Panc1 (cell line): ENCODE measurements around the gene NADSYN1. TPM values are rescaled to one million over a fixed set of nuclear protein-coding genes. Genes with fewer than 3 reads are reported as not detected.

ENCODE experiments used
- ATAC-seq: fragments of 200-7000 bp; cut with Tn5 transposase; 2 replicates; pipeline ENCODE4 v1.9.1; 2020; ENCODE audit warnings: mild to moderate bottlenecking, moderate library complexity
- BruUV-seq: library from RNA; stranded (reverse); fragments of 400-500 nt; replicated peaks from 2 replicates; lab custom pipeline; 2021; lab: Mats Ljungman, UMichigan
- CTCF ChIA-PET: fragments of 300-600 bp; sonication (Branson Sonifier 250); formaldehyde crosslinking; loops from one replicate; lab custom pipeline; 2022; ENCODE audit warnings: antibody characterized with exemption; lab: Charles Lee
- POLR2A ChIA-PET: fragments of 300-600 bp; sonication (Branson Sonifier 250); formaldehyde crosslinking; loops from one replicate; lab custom pipeline; 2022; ENCODE audit warnings: antibody characterized with exemption; lab: Charles Lee
- DNase-seq: peaks from one replicate; pipeline ENCODE4 v3.0.0-alpha.2; 2010; ENCODE audit warnings: low read depth, low spot score
- H3K27ac ChIP-seq: 2 replicates; pipeline ENCODE4 v1.5.1; 2011; ENCODE audit warnings: mild to moderate bottlenecking, low read length, inconsistent platforms
- H3K27me3 ChIP-seq: fragments of 200-500 bp; sonication (Bioruptor generic); 2 replicates; pipeline ENCODE4 v1.6.0; 2014; ENCODE audit warnings: low read length, inconsistent platforms; ENCODE audit not compliant: control insufficient read depth, insufficient read depth
- H3K36me3 ChIP-seq: fragments of 200-500 bp; sonication (Bioruptor generic); 2 replicates; pipeline ENCODE4 v1.5.1; 2014; ENCODE audit warnings: inconsistent platforms, mild to moderate bottlenecking, low read length, moderate library complexity; ENCODE audit not compliant: control insufficient read depth, insufficient read depth
- H3K4me1 ChIP-seq: 2 replicates; pipeline ENCODE4 v1.5.1; 2011; ENCODE audit warnings: inconsistent platforms, mild to moderate bottlenecking, low read length, moderate library complexity; ENCODE audit not compliant: control insufficient read depth, insufficient read depth
- H3K4me3 ChIP-seq, 2 experiments: 2 replicates each; pipeline ENCODE4 v1.5.1; 2011 to 2012; ENCODE audit warnings: low read depth in 2 of 2, low read length in 2 of 2, mild to moderate bottlenecking in 2 of 2, inconsistent platforms in 1 of 2, moderate library complexity in 1 of 2
- H3K9me3 ChIP-seq: fragments of 200-500 bp; sonication (Bioruptor generic); 2 replicates; pipeline ENCODE4 v1.5.1; 2014; ENCODE audit warnings: low read depth, mild to moderate bottlenecking, inconsistent platforms, low read length, moderate library complexity; ENCODE audit not compliant: control insufficient read depth, insufficient read depth
- POLR2AphosphoS5 ChIP-seq: IDR thresholded peaks from 2 replicates; pipeline ENCODE4 v1.6.1; 2012; ENCODE audit warnings: mild to moderate bottlenecking, low read depth, low read length, moderate library complexity
- SIN3A ChIP-seq: IDR thresholded peaks from 2 replicates; pipeline ENCODE4 v1.6.1; 2012; ENCODE audit warnings: low read depth, mild to moderate bottlenecking, low read length, moderate library complexity, borderline replicate concordance; ENCODE audit not compliant: insufficient read depth
- TCF7L2 ChIP-seq: IDR thresholded peaks from 2 replicates; pipeline ENCODE4 v1.6.1; 2011; ENCODE audit warnings: mild to moderate bottlenecking, low read depth, low read length, inconsistent platforms
- in situ Hi-C: cut with HindIII; loops from 2 replicates; pipeline ENCODE4 v1.10.0; 2016; ENCODE audit warnings: low sequenced_read_pairs, low pct_unique_long_range_greater_than_20kb
- intact Hi-C: fragments of 100-400 bp; cut with micrococcal nuclease; formaldehyde crosslinking; loops from one replicate; pipeline ENCODE4 v1.10.0; 2022; ENCODE audit not compliant: unreplicated experiment
- total RNA-seq: library from RNA; stranded (reverse); gene quantifications from one replicate; pipeline ENCODE4 v1.2.1, GENCODE V29; 2021; ENCODE audit not compliant: unreplicated experiment
- TF ChIP-seq, protein P1 (sequence below), 2 experiments: IDR thresholded peaks; 2 replicates each; pipeline ENCODE4 v1.6.1; 2011 to 2012; ENCODE audit warnings: low read depth in 2 of 2, control low read depth in 1 of 2, low read length in 1 of 2, mild to moderate bottlenecking in 1 of 2, moderate library complexity in 1 of 2; ENCODE audit not compliant: insufficient read depth in 1 of 2
- TF ChIP-seq, protein P2 (sequence below): fragments of 450-650 bp; IDR thresholded peaks from 2 replicates; pipeline ENCODE4 v1.5.1; 2017; ENCODE audit warnings: mild to moderate bottlenecking

NADSYN1 gene
- total RNA-seq, 1 experiment from 2014 or later: 76.1 TPM

DNA sequence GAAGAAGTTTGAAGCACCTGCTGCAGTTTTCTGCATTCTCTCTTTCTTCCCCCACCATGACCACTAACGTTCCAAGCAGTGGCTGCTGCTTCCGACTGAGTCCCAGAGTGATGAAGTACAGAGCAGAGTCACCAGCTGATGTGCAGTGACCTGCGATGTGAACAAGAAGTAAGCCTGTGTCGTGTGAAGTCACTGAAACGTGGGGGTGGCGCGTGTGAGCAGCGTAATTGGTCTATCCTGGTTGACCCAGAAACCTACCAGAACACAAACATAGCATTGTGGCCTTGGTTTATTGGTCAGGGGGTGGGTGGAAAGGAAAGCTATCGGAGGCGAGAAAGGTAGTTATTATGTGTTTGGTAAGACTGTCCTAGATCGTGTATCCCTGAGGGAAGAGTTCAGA lies 77.6 kb downstream of the NADSYN1 start:
- intact Hi-C loops (no loop called here), in situ Hi-C loops (no loop called here)
- ChIA-PET POLR2A (no interaction called here), CTCF (no interaction called here)
- no peaks in the 10 kb centered on the region for H3K27me3 ChIP-seq
- DNase-seq (no peak), ATAC-seq (no peak)
- no peak overlapping the region for H3K4me3 ChIP-seq
- H3K36me3 ChIP-seq: no peaks in the 10 kb centered on the region
- no TSS peak for BruUV-seq
- H3K9me3 ChIP-seq: no peaks in the 10 kb centered on the region
- no peak overlapping the region for H3K27ac ChIP-seq
- TF ChIP-seq TCF7L2 (no peak), SIN3A (no peak), POLR2AphosphoS5 (no peak)
- TF ChIP-seq, protein P1, sequence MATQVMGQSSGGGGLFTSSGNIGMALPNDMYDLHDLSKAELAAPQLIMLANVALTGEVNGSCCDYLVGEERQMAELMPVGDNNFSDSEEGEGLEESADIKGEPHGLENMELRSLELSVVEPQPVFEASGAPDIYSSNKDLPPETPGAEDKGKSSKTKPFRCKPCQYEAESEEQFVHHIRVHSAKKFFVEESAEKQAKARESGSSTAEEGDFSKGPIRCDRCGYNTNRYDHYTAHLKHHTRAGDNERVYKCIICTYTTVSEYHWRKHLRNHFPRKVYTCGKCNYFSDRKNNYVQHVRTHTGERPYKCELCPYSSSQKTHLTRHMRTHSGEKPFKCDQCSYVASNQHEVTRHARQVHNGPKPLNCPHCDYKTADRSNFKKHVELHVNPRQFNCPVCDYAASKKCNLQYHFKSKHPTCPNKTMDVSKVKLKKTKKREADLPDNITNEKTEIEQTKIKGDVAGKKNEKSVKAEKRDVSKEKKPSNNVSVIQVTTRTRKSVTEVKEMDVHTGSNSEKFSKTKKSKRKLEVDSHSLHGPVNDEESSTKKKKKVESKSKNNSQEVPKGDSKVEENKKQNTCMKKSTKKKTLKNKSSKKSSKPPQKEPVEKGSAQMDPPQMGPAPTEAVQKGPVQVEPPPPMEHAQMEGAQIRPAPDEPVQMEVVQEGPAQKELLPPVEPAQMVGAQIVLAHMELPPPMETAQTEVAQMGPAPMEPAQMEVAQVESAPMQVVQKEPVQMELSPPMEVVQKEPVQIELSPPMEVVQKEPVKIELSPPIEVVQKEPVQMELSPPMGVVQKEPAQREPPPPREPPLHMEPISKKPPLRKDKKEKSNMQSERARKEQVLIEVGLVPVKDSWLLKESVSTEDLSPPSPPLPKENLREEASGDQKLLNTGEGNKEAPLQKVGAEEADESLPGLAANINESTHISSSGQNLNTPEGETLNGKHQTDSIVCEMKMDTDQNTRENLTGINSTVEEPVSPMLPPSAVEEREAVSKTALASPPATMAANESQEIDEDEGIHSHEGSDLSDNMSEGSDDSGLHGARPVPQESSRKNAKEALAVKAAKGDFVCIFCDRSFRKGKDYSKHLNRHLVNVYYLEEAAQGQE (IDR thresholded peaks at IDR 0.05; ENCODE audit: insufficient read depth in 1 of 2, low read depth in 2 of 2, low read length in 1 of 2): no peak
- TF ChIP-seq, protein P2, sequence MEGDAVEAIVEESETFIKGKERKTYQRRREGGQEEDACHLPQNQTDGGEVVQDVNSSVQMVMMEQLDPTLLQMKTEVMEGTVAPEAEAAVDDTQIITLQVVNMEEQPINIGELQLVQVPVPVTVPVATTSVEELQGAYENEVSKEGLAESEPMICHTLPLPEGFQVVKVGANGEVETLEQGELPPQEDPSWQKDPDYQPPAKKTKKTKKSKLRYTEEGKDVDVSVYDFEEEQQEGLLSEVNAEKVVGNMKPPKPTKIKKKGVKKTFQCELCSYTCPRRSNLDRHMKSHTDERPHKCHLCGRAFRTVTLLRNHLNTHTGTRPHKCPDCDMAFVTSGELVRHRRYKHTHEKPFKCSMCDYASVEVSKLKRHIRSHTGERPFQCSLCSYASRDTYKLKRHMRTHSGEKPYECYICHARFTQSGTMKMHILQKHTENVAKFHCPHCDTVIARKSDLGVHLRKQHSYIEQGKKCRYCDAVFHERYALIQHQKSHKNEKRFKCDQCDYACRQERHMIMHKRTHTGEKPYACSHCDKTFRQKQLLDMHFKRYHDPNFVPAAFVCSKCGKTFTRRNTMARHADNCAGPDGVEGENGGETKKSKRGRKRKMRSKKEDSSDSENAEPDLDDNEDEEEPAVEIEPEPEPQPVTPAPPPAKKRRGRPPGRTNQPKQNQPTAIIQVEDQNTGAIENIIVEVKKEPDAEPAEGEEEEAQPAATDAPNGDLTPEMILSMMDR: no peak
- H3K4me1 ChIP-seq: no peaks in the 10 kb centered on the region

DNA sequence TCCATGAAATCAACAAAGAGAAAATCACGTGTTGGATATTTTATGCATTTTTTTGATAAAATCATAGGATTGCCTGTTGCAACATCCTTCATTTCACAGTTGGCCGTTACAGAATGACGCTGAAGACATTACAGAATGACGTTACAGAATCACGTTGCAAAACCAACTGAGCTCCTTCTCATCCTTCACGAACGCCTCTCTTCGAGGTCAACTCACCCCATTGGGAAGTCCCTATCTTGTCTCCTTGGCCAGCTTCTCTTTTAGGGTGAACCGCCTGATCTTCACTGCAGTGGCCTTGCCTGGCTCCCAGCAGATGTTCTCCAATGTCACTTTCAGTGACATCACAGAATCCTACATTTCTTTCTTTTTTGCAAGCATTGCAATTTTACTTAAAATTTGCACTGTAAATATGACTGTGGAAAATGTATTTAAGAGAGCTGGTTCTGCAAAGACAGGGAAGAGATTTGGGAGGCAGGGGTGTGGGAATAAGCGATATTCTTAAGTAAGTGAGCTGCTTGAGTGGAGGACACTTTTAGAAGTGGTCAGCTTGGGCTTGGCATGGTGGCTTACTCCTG lies 79.1 kb downstream of the NADSYN1 start:
- no peak for ATAC-seq

More for the DNA sequence above, 79.1 kb downstream of the NADSYN1 start:
- in situ Hi-C loops: no loop called here
- no TSS peak for BruUV-seq
- Histone ChIP-seq H3K36me3 (no peaks in the 10 kb centered on the region), H3K4me1 (no peaks in the 10 kb centered on the region), H3K27me3 (no peaks in the 10 kb centered on the region), H3K9me3 (no peaks in the 10 kb centered on the region), H3K27ac (no peak overlapping the region), H3K4me3 (no peak overlapping the region)
- ChIA-PET POLR2A (interaction anchor here (0.7 kb wide), 1 partner anchor 749 kb away, joined by 3 read pairs; no protein-coding TSS in a partner anchor), CTCF (no interaction called here)
- intact Hi-C loops: no loop called here
- no peak for DNase-seq
- TF ChIP-seq SIN3A: no peak
- TF ChIP-seq POLR2AphosphoS5: no peak
- no peak for TF ChIP-seq TCF7L2
- TF ChIP-seq, protein P2: no peak
- TF ChIP-seq, protein P1 (IDR thresholded peaks at IDR 0.05; ENCODE audit: insufficient read depth in 1 of 2, low read depth in 2 of 2, low read length in 1 of 2): no peak
